ENCODE results near the gene USF3.

USF3 gene, protein sequence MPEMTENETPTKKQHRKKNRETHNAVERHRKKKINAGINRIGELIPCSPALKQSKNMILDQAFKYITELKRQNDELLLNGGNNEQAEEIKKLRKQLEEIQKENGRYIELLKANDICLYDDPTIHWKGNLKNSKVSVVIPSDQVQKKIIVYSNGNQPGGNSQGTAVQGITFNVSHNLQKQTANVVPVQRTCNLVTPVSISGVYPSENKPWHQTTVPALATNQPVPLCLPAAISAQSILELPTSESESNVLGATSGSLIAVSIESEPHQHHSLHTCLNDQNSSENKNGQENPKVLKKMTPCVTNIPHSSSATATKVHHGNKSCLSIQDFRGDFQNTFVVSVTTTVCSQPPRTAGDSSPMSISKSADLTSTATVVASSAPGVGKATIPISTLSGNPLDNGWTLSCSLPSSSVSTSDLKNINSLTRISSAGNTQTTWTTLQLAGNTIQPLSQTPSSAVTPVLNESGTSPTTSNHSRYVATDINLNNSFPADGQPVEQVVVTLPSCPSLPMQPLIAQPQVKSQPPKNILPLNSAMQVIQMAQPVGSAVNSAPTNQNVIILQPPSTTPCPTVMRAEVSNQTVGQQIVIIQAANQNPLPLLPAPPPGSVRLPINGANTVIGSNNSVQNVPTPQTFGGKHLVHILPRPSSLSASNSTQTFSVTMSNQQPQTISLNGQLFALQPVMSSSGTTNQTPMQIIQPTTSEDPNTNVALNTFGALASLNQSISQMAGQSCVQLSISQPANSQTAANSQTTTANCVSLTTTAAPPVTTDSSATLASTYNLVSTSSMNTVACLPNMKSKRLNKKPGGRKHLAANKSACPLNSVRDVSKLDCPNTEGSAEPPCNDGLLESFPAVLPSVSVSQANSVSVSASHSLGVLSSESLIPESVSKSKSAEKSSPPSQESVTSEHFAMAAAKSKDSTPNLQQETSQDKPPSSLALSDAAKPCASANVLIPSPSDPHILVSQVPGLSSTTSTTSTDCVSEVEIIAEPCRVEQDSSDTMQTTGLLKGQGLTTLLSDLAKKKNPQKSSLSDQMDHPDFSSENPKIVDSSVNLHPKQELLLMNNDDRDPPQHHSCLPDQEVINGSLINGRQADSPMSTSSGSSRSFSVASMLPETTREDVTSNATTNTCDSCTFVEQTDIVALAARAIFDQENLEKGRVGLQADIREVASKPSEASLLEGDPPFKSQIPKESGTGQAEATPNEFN (N-terminal part only)

DNA sequence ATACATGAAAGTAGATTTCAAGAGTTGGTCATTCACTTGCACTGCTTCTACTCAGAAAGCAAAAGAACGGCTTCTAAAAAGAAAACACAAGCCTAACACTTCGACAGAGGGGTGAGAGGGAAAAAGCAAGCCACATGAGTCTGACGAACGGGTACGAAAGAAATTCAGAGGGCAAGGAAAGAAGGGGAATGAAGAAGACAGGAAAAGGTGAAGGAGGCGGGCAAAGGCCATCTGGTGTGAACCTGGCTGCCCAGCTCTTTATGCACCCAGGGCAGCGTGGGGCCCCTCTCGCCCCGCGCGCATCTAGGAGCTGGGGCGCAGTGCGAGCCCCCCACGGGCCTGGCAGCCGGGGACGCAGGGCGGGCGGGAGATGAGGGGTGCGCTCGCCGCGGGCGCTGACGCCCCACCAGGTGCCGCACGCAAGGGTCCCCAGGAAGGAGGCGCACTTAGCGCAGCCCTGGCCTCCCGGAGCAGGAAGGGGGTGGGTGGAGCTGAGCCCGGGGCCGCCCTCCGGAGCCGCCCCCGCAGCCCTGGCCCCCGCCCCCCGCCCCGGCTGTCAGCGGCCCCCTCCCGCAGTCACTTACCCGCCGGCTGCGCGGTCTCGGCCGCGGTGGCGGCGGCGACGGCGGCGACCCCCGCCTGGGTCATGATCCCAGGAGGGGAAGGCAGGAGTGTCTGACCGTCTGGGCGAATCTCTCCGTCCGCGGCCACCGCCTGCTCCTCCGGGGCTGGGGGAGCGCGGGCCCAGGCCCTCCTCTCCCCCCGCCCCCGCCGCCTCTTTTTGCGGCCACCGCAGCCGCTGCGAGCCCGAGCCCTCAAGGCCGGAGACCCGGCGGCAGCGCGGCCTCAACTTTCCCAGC, at the start of gene USF3:
Gene USF3, minus strand, starts transcription at position 857 of the 860 bp plus-strand sequence. CDS start 21,764 bp downstream, outside the sequence.
- peak in 1 of 2 experiments; percentile 55 for DNase-seq

- peak; percentile 64 to 86 for DNase-seq
Measured at GRCh38 chr3:113745756-113746547, 49.5 kb upstream of the USF3 start, which contains the start of gene NAA50. TSS of gene NAA50 (minus strand) at chr3:113746249. CDS start at chr3:113745949, 300 bp downstream.

GRCh38 chr3:113744941-113745755, 48.7 kb upstream of the USF3 start:
- DNase-seq, result peak; percentile 63 to 76

GRCh38 chr3:113743006-113743630, 46.7 kb upstream of the USF3 start:
- DNase-seq, result no peak

- DNase-seq, result no peak
Measured at GRCh38 chr3:113741620-113742019, 45.2 kb upstream of the USF3 start.

GRCh38 chr3:113741086-113741485, 44.6 kb upstream of the USF3 start:
- DNase-seq, result no peak

GRCh38 chr3:113736548-113737089, 40.2 kb upstream of the USF3 start:
- DNase-seq, result peak in 1 of 2 experiments; percentile 43

DNA sequence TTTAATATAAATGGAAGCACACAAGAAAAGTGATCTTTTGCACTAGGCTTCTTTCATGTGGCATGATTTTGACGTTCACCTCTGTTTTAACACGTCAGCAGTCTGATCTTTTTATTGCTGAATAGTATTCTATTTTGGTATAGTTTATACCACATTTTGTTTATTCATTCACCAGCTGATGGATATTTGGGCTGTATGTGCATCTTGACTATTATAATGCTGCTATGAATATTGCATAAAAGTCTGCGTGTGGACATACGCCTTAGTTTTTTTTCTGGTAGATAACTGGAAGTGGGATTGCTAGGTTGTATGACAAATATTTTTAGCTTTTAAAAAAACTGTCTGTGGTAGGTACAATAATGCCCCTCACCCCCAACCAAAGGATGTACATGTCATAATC, 35.3 kb upstream of the USF3 start:
- DNase-seq, result no peak

DNA sequence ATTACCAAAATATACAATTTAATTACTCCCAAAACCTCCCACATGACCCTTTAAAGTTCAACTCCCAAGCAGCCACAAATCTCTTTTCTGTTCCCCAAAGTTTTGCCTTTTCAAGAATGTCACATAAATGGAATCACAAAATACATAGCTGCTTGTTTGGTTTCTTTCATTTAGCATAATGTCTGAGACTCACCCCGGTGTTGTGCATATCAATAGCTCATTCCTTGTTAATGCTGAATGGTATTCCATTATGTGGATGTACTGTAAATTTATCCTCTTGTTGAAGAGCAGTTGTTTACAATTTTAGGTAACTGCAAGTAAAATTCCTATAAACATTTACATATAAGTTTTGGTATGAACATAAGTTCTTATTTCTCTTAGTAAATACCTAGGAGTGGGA, 34.1 kb upstream of the USF3 start:
- DNase-seq, result no peak

GRCh38 chr3:113728661-113729060, 32.2 kb upstream of the USF3 start:
- DNase-seq, result no peak

DNA sequence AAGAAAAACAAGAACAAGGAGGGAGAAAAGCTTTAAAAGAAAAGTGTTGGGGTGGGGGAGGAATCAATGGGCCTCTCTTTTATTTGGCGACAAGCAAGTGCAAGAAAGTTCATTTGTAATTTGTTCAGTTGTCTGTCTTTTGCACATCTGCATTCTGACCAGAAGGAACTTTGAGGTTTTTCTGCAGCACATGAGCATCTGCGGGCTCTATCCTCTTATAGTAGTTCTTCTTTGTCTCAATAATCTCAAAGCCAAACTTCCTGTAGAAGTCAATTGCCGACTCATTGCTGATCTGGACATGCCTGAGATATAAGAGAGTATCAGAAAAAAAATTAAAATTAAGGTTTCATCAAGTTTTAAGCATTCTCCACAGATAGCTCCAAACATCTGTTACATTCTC, 25.2 kb upstream of the USF3 start:
- DNase-seq, result no peak

GRCh38 chr3:113719758-113720157, 23.3 kb upstream of the USF3 start:
- DNase-seq, result no peak

- no peak for DNase-seq
Measured at GRCh38 chr3:113719294-113719693, 22.9 kb upstream of the USF3 start.

GRCh38 chr3:113717818-113718217, 21.4 kb upstream of the USF3 start:
- DNase-seq, result no peak

DNA sequence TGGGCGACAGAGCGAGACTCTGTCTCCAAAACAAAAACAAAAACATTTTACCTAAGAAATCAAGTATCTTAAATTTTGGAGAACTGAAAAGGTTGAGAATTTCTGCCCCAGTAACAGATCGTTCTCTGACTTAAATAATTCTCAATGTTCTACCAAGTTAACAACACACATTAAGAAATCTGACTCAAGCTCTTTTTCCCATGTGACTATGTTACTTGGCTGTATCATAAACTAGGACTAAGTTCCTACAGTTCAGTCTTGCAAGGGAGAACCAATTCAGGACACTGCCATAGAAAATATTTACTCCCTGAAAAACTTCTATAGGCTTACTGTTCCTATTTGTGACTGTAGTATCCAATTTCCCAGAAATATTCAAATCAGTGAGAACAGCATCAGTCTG, 20.9 kb upstream of the USF3 start:
- no peak for DNase-seq

DNA sequence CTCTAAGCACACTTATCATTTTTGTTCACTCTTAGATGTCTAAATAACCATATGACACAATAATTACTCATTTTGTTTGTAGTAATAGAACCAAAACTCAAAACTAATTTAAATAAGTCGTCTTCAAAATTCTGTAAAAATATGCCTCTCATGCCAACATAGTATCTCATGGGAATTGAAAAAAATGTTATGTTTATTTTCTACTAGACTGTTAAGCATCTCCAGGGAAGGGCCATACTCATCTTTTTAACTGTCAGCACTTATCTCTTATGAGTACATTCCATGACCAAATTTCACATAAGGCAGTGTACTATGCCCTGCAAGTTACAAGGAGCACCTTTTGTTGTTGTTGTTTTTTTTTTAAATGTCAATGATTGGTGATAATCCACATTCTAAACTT, 18.3 kb upstream of the USF3 start:
- DNase-seq, result no peak

GRCh38 chr3:113712129-113712528, 15.7 kb upstream of the USF3 start:
- DNase-seq, result no peak

- DNase-seq, result no peak
Measured at GRCh38 chr3:113707835-113708234, 11.4 kb upstream of the USF3 start.

DNA sequence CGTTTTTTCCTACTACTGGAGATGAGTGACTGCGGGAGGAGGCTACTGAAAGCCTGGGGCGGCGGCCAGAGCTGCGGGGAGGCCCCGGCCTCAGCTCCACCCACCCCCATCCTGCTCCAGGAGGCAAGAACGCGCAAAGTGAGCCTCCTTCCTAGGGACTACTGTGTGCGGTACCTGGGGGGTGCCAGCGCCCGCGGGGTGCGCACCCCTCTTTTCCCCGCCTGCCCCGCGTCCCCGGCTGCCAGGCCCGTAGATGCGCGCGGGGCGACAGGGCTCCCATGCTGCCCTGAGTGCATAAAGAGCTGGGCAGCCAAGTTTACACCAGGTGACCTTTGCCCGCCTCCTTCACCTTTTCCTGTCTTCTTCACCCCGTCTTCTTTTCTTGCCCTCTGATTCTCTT, 2.5 kb upstream of the USF3 start:
- no peak for DNase-seq
